HG03575 (cell line): ENCODE measurements around the gene TIMM21.

ENCODE experiments used
- ATAC-seq: cut with Tn5 transposase; IDR thresholded peaks from one replicate; pipeline ENCODE4 v1.9.1; 2021; ENCODE audit not compliant: unreplicated experiment, insufficient number of reproducible peaks, low FRiP score; ENCODE audit errors: extremely low read depth

Gene TIMM21

DNA sequence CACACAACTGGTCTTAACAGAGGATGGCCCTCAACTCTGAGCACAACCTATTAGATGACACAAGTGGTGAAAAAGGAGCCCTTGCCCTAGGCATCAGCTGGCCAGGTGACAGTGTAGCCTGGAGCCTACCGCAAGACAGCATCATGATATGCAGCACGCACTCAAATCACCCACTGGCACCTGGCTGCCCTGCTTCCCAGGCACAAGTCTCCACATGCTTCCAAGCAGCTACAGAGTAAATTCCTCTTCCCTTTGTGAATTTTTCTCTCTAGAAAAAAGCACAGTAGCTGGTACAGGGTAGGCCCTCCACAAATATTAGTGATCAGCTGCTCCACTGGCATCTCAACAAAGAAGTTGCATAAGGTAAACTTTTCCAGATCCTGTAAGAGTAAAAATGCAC, 6.7 kb upstream of the TIMM21 start:
- ATAC-seq: no peak

DNA sequence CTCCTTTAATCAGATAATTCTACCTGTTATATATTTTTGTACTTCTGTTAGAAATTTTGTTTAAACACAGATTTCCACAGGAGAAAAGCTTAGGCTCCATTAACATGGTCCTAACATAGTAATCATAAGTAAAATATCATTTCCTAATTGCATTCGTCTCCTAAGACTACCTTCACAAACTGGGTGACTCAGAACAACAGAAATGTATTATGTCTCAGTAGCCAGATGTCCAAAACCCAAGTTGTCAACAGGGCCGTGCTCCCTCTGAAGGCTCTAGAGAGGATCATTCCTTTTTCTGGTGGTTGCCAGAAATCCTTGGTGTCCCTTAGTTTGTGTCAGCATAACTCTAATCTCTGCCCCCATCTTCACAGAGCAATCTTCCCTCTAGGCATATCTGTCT, 6.1 kb upstream of the TIMM21 start:
- no peak for ATAC-seq

DNA sequence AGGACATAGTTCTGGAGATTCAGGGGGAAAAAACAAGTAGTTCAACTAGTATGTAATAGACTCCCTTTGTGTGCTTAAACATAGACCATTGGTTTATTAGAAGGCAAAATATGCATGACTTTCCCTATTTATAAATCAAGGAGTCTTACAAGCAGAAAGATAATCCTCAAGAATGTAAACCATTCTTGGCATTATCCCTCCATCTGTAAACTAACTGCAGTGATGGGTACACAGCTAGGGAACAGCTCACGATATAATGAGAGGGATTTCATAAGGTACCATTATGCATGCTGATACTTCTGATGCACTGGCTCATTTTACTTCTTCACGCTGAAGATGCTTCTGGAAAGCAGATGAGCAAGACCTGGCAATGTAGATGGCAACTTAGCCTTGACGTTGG, 1.6 kb upstream of the TIMM21 start:
- ATAC-seq: no peak

DNA sequence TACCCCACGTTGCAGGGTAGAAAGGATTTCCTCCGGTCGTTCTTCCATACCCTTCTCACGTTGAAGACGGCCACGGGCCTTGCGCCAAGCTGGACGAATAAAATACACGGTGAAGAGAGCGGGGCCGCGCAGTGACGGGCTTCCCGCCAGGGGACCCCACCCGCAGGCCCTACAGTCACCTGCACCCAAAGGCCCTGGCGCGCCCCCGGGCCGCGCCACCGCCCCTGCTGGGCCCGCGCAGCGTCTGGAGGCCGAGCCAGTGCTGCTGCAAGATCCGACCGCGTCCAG, 888 bp upstream of the TIMM21 start:
- ATAC-seq: no peak

DNA sequence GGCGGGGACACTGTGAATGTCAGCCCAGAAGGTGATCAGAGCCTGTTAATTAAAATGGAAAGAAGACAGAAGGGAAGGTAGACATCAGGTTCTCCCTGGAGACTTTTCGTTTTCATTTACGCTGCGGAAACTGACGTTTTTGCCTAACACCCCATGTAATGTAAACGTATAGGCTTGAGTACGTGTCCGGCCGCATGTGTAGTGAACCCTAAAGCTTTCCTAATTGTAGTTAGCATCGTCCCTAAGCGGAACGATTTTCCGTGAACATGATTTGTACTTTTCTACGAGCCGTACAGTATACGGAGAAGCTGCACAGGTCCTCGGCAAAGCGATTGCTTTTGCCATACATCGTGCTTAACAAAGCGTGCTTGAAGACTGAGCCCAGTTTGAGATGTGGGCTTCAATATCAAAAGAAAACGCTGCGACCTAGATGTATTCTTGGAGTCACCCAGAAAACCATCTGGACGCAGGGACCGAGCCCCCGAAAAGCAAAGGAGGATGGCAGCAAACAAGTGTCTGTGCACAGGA, 284 bp downstream of the TIMM21 start:
- no peak for ATAC-seq

DNA sequence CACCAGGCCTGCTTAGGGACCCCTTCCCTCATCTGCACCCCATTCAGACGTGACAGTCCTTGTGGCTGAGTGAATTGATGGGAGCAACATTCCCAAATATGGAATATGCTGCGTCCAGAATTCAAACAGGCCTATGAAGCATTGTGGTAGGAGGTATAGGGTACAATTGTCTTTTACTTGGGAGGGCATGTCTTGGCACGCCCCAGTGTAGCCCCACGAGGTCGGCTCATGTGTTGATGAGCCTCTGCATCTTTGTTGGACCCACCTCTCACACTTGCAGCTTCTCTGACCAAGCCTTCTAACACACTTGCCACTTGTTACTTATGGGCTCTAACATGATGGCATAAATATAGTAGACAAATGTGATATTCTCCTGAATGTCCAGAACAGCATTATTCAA, 1.6 kb downstream of the TIMM21 start:
- ATAC-seq: no peak

DNA sequence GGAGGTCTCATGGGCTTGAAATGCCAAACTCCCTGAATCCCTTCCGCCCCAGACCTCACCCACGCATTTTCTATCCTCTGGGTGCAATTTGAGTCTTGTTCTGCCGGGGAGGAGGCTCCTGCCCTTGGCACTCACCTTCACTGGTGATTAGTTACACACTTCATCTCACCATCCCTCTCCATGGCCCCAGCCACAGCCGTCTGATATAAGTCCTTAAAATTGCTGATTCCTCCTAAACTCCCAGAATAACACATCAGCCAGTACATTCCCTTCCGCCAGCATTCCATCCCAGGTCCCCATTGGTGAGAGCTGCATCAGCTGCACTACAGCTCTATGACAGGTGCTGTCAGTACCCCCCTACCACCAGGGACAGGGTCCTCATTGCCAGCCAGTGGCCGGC, 3.9 kb downstream of the TIMM21 start:
- ATAC-seq: no peak

DNA sequence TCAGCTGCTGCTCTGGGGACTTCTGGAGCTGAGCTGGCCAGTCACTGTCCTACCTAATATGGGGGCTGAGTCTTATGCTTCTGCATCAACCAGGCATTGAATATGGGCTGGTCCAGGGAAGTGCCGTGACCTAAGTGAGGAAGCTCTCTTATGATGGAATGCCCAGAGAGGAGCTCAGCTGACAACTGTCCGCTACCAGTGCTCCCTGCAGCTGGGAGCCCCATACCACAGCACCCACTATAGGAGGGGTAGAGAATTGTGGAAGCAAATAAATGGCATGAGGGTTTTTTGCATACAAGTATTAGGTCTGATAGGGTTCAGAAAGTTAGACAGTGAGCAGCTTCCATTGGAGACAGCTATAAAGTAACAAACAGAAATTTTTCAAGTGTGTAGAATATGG, 4.5 kb downstream of the TIMM21 start:
- ATAC-seq: no peak

DNA sequence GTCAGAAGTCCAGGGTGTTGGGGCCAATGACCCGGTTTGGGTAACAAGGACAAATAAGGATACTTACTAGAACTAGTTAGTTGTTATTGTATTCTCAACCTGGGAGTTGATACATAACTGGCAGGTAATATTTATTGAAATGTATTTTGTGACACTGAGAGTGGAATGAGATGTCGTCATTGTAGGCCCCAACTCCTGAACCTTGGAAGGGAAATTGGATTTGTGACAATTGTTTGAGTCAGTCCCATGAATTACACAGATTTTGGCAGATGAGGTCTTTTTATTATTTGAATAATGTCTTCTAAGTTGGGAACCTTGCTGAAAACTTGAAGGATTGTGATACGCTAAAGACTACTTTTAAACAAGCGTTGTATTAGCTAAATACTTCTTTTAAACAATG, 5.1 kb downstream of the TIMM21 start:
- no peak for ATAC-seq

DNA sequence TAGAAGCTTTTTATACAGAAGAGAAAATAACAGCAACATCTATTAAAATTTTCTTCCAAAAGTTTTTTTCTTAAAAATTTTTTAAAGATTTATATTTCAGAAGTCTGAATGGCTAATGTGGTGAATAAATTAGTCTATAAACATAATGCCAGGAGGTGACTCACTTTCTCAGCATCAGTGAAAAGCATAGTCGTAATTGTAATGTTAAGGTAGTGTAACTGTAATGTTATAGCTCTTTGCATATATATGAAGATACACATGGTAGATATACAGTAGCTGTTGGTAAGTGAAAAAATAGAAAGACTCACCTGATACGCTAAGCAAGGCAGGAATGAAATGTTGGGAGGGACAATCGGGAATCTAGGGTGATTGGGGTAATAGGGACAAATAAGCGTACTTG, 5.5 kb downstream of the TIMM21 start:
- no peak for ATAC-seq

DNA sequence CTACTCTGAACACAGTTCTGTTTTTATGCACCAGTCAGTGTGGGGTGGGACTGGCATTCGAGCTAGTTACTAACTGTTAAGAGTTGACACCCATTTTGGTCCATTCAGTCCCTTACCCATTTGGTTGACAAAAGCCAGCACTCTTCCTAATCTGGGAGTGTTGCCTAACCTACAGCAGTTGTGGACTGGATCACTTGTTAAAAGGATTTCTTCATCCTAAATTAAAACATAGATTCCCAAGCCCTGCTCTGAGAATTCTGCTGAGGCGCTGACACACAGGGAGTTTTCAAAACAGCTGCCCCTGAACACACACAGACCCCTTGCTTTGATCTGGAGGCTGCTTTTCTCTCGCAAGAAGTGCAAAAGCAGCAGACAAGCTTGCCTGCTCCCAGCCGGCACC, 6.4 kb downstream of the TIMM21 start:
- no peak for ATAC-seq

DNA sequence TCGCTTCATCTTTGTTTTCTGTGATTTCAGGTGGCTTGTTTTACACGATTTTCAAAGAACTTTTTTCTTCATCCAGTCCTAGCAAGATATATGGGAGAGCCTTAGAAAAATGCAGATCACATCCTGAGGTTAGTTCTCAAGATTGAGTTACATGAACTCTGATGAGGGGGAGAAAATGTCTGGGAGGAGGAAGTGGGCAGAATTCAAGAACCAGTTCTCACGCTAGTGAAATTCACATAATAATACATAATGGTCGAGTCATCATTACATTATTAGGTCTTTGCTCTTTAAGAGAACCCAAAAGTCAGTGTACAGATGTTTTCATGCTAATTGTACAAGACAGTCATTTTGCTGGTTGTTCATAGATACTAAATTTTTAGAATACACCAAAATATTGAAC, 7.0 kb downstream of the TIMM21 start:
- no peak for ATAC-seq

DNA sequence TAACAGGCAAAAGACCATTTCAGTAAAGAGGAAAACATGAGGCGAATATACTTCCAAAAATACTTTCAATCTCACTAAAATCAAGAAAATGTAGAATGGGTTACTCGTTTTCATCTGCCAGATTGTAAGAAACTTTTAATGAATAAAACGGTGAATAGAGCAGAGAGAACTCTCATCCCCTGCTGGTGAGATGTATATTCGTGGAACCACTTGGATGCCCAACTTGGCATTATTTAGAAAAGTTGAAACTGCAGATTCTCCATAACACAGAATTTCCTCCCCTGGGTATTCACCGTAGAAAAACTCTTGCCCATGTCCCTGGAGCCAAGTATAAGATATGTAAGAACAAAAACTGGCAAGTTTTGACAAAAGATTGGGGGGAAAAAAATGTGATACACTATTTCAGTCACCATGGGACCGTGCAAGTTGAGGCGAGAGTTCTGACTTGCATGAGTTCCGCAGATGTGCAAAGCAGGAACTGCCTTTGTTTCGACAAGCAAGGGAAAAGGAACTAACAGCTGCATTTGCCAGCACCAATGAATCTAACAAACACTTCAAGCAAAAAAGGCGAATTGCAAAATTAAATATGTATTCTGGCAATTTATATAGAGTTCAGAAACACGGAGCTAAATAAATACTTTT, 14.8 kb downstream of the TIMM21 start:
- no peak for ATAC-seq

DNA sequence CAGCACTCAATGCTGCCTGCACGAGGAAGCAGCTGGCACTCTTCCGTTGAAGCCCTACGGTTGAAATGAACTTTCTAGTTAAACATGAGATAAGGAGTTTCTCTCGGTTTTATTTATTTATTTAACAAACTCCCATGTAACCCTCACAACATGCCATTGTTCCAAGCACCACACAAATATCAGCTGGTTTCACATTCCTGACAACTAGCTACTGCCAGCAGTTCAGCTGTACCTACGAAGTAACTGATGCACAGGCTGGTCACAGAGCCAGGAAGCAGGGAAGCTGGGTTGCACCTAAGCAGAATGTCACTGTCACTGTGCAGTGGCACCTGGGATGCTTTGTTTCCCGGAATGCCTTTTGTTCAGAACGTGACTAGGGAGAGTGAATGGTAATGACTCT, 18.1 kb downstream of the TIMM21 start:
- ATAC-seq: no peak

DNA sequence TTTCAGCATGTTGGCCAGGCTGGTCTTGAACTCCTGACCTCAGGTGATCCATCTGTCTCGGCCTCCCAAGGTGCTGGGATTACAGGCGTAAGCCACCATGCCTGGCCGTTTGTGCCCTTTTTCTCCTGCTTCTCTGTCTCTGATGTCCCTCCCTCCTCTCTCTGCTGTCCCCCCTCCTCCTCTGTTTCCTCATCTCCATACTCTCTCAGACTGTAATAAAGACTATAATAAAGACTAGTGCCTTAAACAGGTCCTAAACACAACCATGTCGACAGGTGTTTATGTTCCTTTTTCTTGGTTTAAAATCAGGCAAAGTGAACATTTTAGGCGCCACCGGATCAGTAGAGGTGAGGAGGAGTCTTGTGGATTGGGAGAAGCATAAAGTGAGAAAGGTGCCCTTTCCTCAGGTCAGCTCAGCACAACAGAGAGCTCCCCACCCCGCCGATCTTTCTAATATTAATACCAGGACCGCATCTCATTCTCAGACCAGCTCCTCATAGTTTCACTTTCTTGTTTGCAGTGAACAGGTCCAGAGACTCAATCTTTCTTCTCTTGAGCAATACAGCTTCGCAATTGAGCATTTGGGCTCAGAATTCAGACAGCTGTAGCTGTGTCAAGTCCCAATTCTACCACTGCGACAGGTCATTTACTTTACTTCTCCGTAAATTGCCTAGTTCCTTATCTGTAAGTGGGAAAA, 23.7 kb downstream of the TIMM21 start:
- peak; percentile 92 for ATAC-seq

DNA sequence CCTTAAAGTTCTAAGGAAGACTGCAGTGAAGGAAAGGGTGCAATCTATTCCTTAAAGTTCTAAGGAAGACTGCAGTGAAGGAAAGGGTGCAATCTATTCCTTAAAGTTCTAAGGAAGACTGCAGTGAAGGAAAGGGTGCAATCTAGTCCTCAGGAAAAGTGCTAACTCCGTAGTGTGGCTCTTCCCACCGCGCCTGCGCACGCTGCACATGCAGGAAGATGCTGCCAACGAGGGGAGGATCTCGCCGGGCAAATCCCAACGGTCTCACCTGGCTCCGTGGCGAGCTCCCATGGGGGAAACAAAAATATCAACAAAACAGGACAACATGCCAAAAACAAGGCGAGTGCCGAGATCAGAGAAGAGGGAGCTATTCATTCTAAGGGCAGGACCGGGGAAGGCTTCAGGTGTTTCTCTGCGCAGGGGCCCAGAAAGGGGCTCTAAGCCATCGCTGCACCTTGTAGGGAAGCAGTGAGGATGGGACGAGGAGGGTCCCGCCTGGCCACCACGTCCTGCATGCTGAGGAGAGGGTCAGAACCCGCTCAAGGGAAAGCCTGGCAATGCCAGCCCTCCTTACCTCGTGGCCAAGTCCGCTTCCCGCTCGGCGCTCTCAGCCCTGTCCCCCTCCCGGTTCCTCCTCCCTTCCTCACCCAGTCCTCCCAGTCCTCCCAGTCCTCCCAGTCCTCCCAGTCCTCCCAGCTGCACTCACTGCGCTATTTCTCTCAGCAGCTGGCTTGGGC, 24.5 kb downstream of the TIMM21 start:
- no peak for ATAC-seq

DNA sequence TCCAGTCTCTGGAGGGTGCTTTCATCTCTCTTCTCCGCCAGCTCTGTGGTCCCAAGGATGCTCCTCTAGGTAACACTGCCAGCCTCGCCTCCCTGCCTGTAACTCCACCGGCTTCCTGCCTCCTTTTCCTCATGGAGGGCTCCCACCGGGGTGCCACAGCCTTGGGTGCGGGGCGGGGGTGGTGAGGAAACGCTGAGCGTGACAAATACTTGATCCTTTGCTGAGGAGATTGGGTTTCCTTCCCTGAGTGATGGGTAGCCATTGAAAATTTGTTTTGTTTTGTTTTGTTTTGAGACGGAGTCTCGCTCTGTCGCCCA, 25.1 kb downstream of the TIMM21 start:
- ATAC-seq: no peak

DNA sequence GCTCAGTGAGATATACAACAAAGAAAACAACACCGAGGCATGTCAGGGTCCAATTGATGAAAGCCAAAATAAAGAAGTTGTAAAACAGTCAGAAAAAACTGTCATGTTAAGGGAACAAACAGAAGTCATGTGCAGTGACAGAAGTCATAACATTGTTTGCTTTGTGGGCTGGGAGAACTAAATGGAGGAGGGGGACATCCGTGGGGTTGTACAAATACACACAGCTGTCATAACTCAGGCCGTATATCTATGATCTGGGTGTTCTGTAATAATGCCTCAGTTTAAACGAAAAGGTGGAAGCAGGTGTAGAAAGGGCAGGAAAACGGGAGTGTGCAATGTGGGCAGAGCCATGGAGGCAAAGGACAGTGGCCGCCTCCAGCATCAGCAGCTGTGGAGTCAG, 27.3 kb downstream of the TIMM21 start:
- ATAC-seq: no peak

DNA sequence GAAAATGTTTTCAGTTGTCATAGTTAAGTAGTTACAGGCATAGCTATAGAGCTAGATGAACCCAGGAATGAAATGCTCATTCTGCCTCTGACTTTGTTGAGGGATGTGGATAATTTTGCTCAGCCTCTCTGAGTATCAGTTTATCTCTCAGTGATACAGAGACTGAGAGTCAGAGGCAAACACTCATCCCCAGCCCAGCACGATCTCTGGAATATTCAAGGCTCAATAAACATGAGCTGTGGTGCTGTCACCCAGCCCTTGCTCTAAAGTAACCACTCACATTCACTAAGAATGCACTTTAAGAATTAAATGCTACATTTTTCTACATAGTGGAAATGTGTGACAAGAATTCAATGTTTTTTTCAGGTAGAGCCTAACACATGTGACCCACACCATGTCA, 30.6 kb downstream of the TIMM21 start:
- ATAC-seq: no peak

DNA sequence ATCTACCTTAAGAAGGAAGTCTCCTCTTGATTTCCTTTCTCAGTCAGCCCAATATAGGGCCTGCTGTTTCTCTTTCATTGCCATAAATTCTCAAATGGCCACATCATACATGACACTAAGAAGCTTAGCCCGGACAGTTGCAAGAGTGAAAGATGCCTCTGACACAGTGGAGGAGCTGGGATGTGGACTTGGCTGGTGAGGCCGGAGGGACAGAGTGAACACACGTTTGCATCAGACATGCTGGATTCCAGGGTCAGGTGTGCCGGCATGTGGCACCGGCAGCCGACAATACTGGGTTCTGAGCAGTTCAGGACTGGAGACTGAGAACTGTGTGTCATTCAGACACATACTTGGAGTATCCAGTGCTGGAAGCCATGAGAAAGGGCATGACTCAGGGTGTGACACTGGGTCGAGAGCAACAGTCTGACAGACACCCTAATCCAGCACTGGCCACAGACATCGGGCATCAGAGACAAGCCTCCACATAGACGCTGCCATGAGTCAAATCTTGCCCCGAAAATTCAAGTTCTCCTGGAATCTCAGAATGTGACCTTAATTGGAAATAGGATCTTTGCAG, 31.4 kb downstream of the TIMM21 start:
- no peak for ATAC-seq
